Measurements from ENCODE around the gene MAPK14.

The MAPK14 gene

GRCh38 chr6:36133912-36134311 lies 106.3 kb downstream of the MAPK14 start:
- Histone ChIP-seq H3K4me1 (peaks cover 0 to 22% (median 15%) of the 10 kb centered on the region in 4 donors), H3K27me3 (peaks cover 0 to 33% of the 10 kb centered on the region in 2 donors), H3K9me3 (no peaks in the 10 kb centered on the region), H3K36me3 (peaks cover 0 to 16% (median 3%) of the 10 kb centered on the region in 3 donors), H3K4me3 (no peak overlapping the region), H3K27ac (no peak overlapping the region)
- TF ChIP-seq, protein P1, sequence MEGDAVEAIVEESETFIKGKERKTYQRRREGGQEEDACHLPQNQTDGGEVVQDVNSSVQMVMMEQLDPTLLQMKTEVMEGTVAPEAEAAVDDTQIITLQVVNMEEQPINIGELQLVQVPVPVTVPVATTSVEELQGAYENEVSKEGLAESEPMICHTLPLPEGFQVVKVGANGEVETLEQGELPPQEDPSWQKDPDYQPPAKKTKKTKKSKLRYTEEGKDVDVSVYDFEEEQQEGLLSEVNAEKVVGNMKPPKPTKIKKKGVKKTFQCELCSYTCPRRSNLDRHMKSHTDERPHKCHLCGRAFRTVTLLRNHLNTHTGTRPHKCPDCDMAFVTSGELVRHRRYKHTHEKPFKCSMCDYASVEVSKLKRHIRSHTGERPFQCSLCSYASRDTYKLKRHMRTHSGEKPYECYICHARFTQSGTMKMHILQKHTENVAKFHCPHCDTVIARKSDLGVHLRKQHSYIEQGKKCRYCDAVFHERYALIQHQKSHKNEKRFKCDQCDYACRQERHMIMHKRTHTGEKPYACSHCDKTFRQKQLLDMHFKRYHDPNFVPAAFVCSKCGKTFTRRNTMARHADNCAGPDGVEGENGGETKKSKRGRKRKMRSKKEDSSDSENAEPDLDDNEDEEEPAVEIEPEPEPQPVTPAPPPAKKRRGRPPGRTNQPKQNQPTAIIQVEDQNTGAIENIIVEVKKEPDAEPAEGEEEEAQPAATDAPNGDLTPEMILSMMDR (IDR thresholded peaks at IDR 0.05) = no peak
- DNase-seq = no peak
- intact Hi-C loops (cut with DNase I; ENCODE audit: low total_unique reads) = no loop called here

GRCh38 chr6:36135053-36135731 lies 107.6 kb downstream of the MAPK14 start:
- Histone ChIP-seq H3K27me3 (peaks cover 0 to 21% of the 10 kb centered on the region in 2 donors), H3K36me3 (peaks cover 0 to 23% (median 3%) of the 10 kb centered on the region in 3 donors)
- no peak for DNase-seq

DNA sequence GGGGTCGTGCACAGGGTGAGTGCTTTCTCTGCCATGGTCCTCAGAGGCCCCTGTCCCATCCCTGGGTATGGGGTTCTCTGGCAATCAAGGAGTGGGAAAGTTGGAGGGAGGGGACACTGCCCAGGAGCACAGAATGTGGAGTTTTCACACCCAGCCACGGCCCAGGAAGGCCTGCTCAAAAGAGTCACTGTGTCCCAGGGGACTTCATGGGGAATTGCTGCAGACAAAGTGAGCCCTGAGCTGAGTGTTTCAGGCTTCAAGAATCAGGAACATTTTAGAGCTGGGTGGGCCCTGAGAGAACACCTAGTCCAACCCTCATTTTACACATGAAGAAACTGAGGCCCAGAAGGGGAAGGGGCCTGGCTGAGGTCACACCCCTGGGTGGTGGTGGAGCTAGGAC lies 108.4 kb downstream of the MAPK14 start:
- H3K9me3 ChIP-seq = no peaks in the 10 kb centered on the region
- TF ChIP-seq, protein P1 (IDR thresholded peaks at IDR 0.05) = no peak
- H3K27me3 ChIP-seq = peaks cover 0 to 13% of the 10 kb centered on the region in 2 donors
- intact Hi-C loops (cut with DNase I; ENCODE audit: low total_unique reads) = no loop called here
- peaks cover 0 to 23% (median 3%) of the 10 kb centered on the region in 3 donors for H3K36me3 ChIP-seq
- no peak for DNase-seq
- H3K27ac ChIP-seq = no peak overlapping the region
- peaks cover 0 to 15% (median 5%) of the 10 kb centered on the region in 4 donors for H3K4me1 ChIP-seq
- H3K4me3 ChIP-seq = no peak overlapping the region

More at GRCh38 chr6:36135053-36135731, 107.6 kb downstream of the MAPK14 start:
- Histone ChIP-seq H3K4me1 (peaks cover 0 to 22% (median 13%) of the 10 kb centered on the region in 4 donors), H3K4me3 (no peak overlapping the region), H3K9me3 (no peaks in the 10 kb centered on the region), H3K27ac (no peak overlapping the region)
- intact Hi-C loops (cut with DNase I; ENCODE audit: low total_unique reads) = no loop called here
- TF ChIP-seq, protein P1 (IDR thresholded peaks at IDR 0.05) = no peak

DNA sequence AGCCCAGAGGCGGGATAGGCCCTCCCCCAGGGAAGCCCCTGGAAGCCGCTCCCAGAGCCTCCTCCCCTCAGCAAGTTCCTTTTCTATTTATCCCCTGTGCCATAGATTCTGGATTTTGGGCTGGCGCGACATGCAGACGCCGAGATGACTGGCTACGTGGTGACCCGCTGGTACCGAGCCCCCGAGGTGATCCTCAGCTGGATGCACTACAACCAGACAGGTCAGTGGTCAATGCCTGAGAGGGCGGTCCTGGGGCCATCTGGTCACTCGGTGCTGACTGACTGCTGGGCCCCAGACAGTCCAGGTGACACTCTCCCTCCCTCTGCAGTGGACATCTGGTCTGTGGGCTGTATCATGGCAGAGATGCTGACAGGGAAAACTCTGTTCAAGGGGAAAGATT lies 108.9 kb downstream of the MAPK14 start:
- Histone ChIP-seq H3K27ac (no peak overlapping the region), H3K27me3 (peaks cover 0 to 8% of the 10 kb centered on the region in 2 donors), H3K4me1 (peaks cover 0 to 10% (median 2%) of the 10 kb centered on the region in 4 donors), H3K36me3 (peaks cover 0 to 24% (median 3%) of the 10 kb centered on the region in 3 donors), H3K9me3 (no peaks in the 10 kb centered on the region), H3K4me3 (no peak overlapping the region)
- DNase-seq = no peak
- intact Hi-C loops (cut with DNase I; ENCODE audit: low total_unique reads) = no loop called here
- TF ChIP-seq, protein P1 (IDR thresholded peaks at IDR 0.05) = no peak

DNA sequence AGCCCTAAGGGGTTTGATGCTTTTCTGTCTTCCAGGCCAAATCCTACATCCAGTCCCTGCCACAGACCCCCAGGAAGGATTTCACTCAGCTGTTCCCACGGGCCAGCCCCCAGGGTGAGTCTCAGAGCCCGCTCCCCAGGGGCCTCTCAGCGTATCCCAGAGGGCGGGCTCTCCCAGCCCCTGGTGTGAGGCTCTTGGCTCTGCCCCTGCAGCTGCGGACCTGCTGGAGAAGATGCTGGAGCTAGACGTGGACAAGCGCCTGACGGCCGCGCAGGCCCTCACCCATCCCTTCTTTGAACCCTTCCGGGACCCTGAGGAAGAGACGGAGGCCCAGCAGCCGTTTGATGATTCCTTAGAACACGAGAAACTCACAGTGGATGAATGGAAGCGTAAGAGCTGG lies 111.1 kb downstream of the MAPK14 start:
- intact Hi-C loops (cut with DNase I; ENCODE audit: low total_unique reads) = no loop called here
- TF ChIP-seq, protein P1 (IDR thresholded peaks at IDR 0.05) = no peak

More for the DNA sequence above, 111.1 kb downstream of the MAPK14 start:
- Histone ChIP-seq H3K4me3 (no peak overlapping the region), H3K4me1 (no peaks in the 10 kb centered on the region), H3K36me3 (peaks cover 0 to 27% (median 3%) of the 10 kb centered on the region in 3 donors), H3K27me3 (no peaks in the 10 kb centered on the region), H3K9me3 (no peaks in the 10 kb centered on the region), H3K27ac (no peak overlapping the region)
- DNase-seq = no peak
